ENCODE data around the gene IVNS1ABP. TPM values are rescaled to one million over a fixed set of nuclear protein-coding genes. Genes with fewer than 3 reads are reported as not detected.

IVNS1ABP gene
- polyA plus RNA-seq, 2 of the 4 experiments (the other 2 are of a cell fraction) = 71.4 to 72.0 TPM

- WGBS (ENCODE audit: missing lambda C conversion rate) = 100% methylated on average over 1 of the region's 1 CpG
- POLR2A ChIA-PET = no interaction called here
- DNase-seq (ENCODE audit: low read depth in 1 of 2, low spot score in 1 of 2) (no peak), FAIRE-seq (no peak), ATAC-seq (no peak)
- CTCF ChIA-PET = interaction anchor here (0.6 to 1.0 kb wide), 3 partner anchors 307 to 506 kb away, joined by 3 to 4 read pairs (median 4); no protein-coding TSS in a partner anchor
- Histone ChIP-seq H3K4me3 (no peak overlapping the region), H3K4me1 (no peaks in the 10 kb centered on the region), H3K4me2 (no peak overlapping the region), H3K9me3 (no peaks in the 10 kb centered on the region), H3K27ac (no peak overlapping the region)
- TF ChIP-seq POLR2AphosphoS2 (conservative IDR thresholded peaks at IDR 0.05; ENCODE audit: low read length) (no peak), KDM5A (IDR thresholded peaks at IDR 0.05) (no peak), SMC3 (IDR thresholded peaks at IDR 0.05) (no peak), NR3C1 (IDR thresholded peaks at IDR 0.05) (no peak), EP300 (IDR thresholded peaks at IDR 0.05) (no peak), BHLHE40 (IDR thresholded peaks at IDR 0.05; ENCODE audit: low read depth, low read length) (no peak), NPAS2 (CRISPR knock-in tag; IDR thresholded peaks at IDR 0.05; ENCODE audit: borderline replicate concordance) (no peak), CTCF (IDR thresholded peaks at IDR 0.05) (no peak), CBX8 (IDR thresholded peaks at IDR 0.05) (no peak), HOXA7 (CRISPR knock-in tag; IDR thresholded peaks at IDR 0.05) (no peak), ZNF302 (CRISPR knock-in tag; IDR thresholded peaks at IDR 0.05) (no peak), RCOR1 (IDR thresholded peaks at IDR 0.05; ENCODE audit: low read depth, low read length) (no peak), RARB (CRISPR knock-in tag; IDR thresholded peaks at IDR 0.05) (no peak), CHD2 (IDR thresholded peaks at IDR 0.05; ENCODE audit: low read length, partially characterized antibody) (no peak)
- TF ChIP-seq, protein P1, sequence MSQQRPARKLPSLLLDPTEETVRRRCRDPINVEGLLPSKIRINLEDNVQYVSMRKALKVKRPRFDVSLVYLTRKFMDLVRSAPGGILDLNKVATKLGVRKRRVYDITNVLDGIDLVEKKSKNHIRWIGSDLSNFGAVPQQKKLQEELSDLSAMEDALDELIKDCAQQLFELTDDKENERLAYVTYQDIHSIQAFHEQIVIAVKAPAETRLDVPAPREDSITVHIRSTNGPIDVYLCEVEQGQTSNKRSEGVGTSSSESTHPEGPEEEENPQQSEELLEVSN (IDR thresholded peaks at IDR 0.05; ENCODE audit: borderline replicate concordance, low read depth) = no peak
- TF ChIP-seq, protein P2, sequence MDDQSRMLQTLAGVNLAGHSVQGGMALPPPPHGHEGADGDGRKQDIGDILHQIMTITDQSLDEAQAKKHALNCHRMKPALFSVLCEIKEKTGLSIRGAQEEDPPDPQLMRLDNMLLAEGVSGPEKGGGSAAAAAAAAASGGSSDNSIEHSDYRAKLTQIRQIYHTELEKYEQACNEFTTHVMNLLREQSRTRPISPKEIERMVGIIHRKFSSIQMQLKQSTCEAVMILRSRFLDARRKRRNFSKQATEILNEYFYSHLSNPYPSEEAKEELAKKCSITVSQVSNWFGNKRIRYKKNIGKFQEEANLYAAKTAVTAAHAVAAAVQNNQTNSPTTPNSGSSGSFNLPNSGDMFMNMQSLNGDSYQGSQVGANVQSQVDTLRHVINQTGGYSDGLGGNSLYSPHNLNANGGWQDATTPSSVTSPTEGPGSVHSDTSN (IDR thresholded peaks at IDR 0.05) = no peak
- TF ChIP-seq, protein P3, sequence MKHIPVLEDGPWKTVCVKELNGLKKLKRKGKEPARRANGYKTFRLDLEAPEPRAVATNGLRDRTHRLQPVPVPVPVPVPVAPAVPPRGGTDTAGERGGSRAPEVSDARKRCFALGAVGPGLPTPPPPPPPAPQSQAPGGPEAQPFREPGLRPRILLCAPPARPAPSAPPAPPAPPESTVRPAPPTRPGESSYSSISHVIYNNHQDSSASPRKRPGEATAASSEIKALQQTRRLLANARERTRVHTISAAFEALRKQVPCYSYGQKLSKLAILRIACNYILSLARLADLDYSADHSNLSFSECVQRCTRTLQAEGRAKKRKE (CRISPR knock-in tag; IDR thresholded peaks at IDR 0.05; ENCODE audit: low read depth) = no peak
Measured at GRCh38 chr1:185291652-185292051, 25.4 kb downstream of the IVNS1ABP start.

DNA sequence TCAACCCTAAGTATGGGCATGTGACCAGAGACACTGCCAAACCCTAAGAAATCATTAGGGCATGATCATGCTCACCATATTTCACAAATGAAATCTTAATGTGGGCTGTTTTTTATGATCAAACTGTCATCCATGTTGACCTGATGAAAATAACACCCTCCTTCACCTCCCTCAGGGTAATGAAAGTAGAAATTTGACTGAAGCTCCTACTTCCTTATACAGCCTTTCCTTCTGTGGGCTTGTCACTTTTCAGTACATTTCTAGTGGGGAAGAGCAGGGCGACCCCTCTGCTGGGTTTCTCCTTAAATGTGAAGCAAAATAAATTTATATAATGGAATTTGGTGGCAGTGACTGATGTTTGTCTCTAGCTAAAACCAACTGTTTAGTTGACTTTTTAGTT is 25.9 kb downstream of the IVNS1ABP start:
- Histone ChIP-seq H3K4me3 (no peak overlapping the region), H3K27ac (no peak overlapping the region), H3K9me3 (no peaks in the 10 kb centered on the region), H3K4me2 (no peak overlapping the region), H3K4me1 (no peaks in the 10 kb centered on the region)
- WGBS (ENCODE audit: missing lambda C conversion rate) = 74% methylated on average over 1 of the region's 1 CpG
- ATAC-seq = peak in 1 of 2 experiments; percentile 13; a peak in 2 of 6 replicates
- ChIA-PET CTCF (interaction anchor here (1.0 kb wide), 1 partner anchor 390 kb away, joined by 4 read pairs; no protein-coding TSS in a partner anchor), POLR2A (no interaction called here)
- DNase-seq (ENCODE audit: low read depth in 1 of 2, low spot score in 1 of 2) = no peak
- no peak for FAIRE-seq
- TF ChIP-seq MYC (IDR thresholded peaks at IDR 0.05; ENCODE audit: borderline replicate concordance, low read length) (no peak), CHD4 (IDR thresholded peaks at IDR 0.05; ENCODE audit: borderline replicate concordance) (no peak), GATA3 (IDR thresholded peaks at IDR 0.05; ENCODE audit: borderline replicate concordance) (no peak)
- TF ChIP-seq, protein P3 (CRISPR knock-in tag; IDR thresholded peaks at IDR 0.05; ENCODE audit: low read depth) = no peak
